Natural killer cell treated with Interleukin-12 subunit alpha and Interleukin-12 subunit beta and Interleukin-15 and Interleukin-18, amount 100 ng/mL, for 72 hours (primary cell): ENCODE data around the gene SUPT6H. TPM values are rescaled to one million over a fixed set of nuclear protein-coding genes. Genes with fewer than 3 reads are reported as not detected.

Experiments
- ATAC-seq, 2 donors: fragments of 150-1000 bp; cut with Tn5 transposase in 1 of 2; sonication (Bioruptor Pico), chemical (Tn5 transposase) in 1 of 2; 2 replicates each; pipeline ENCODE4 v1.10.0; 2021
- DNase-seq: peaks from one replicate; pipeline ENCODE4 v3.0.0; 2022; ENCODE audit warnings: low spot score
- H3K27ac Mint-ChIP-seq, 2 donors: 1 replicate in 1 of 2; 2 replicates in 1 of 2; pipeline ENCODE4 v1.8.0; 2022; ENCODE audit warnings: mixed read lengths in 2 of 2, mild to moderate bottlenecking in 1 of 2, moderate library complexity in 1 of 2
- H3K27me3 Mint-ChIP-seq, 2 donors: 1 replicate in 1 of 2; 2 replicates in 1 of 2; pipeline ENCODE4 v1.8.0; 2022; ENCODE audit warnings: mixed read lengths in 2 of 2
- H3K36me3 Mint-ChIP-seq: one replicate; pipeline ENCODE4 v1.8.0; 2022; ENCODE audit warnings: mixed read lengths
- H3K4me1 Mint-ChIP-seq, 2 donors: 1 replicate in 1 of 2; 2 replicates in 1 of 2; pipeline ENCODE4 v1.8.0; 2022; ENCODE audit warnings: low read depth in 2 of 2, mixed read lengths in 2 of 2, mild to moderate bottlenecking in 1 of 2
- H3K4me3 Mint-ChIP-seq: one replicate; pipeline ENCODE4 v1.8.0; 2022; ENCODE audit warnings: mixed read lengths
- H3K9me3 Mint-ChIP-seq: 2 replicates; pipeline ENCODE4 v1.8.0; 2022; ENCODE audit warnings: mixed read lengths
- total RNA-seq, 2 donors: library from RNA; stranded (reverse); gene quantifications; one replicate each; pipeline ENCODE4 v1.2.3, GENCODE V29; 2022

The SUPT6H gene
- total RNA-seq, 2 donors from 2014 or later, result 118 to 133 TPM

GRCh38 chr17:28744104-28744971 lies 82.3 kb downstream of the SUPT6H start:
- H3K4me3 Mint-ChIP-seq, result peak overlapping the region; percentile 88
- H3K9me3 Mint-ChIP-seq, result no peaks in the 10 kb centered on the region
- DNase-seq, result no peak
- peak; percentile 60 to 75 for ATAC-seq
- peaks cover 0 to 5% of the 10 kb centered on the region in 2 donors for H3K4me1 Mint-ChIP-seq
- H3K27ac Mint-ChIP-seq, result peak overlapping the region; percentile 67 to 75
- H3K27me3 Mint-ChIP-seq, result no peaks in the 10 kb centered on the region
- no peaks in the 10 kb centered on the region for H3K36me3 Mint-ChIP-seq

- ATAC-seq, result peak in 1 of 2 donors; percentile 5
- no peaks in the 10 kb centered on the region for H3K9me3 Mint-ChIP-seq
- no peaks in the 10 kb centered on the region for H3K36me3 Mint-ChIP-seq
- peaks cover 0 to 5% of the 10 kb centered on the region in 2 donors for H3K4me1 Mint-ChIP-seq
- peak overlapping the region; percentile 88 for H3K4me3 Mint-ChIP-seq
- no peaks in the 10 kb centered on the region for H3K27me3 Mint-ChIP-seq
- no peak for DNase-seq
- H3K27ac Mint-ChIP-seq, result peak overlapping the region; percentile 67 to 75
These were observed 83.2 kb downstream of the SUPT6H start for GRCh38 chr17:28744972-28745785.

- H3K4me1 Mint-ChIP-seq, result peaks cover 0 to 5% of the 10 kb centered on the region in 2 donors
- DNase-seq (no peak), ATAC-seq (no peak)
- no peaks in the 10 kb centered on the region for H3K27me3 Mint-ChIP-seq
- peak overlapping the region in 1 of 2 donors; percentile 75 for H3K27ac Mint-ChIP-seq
- H3K36me3 Mint-ChIP-seq, result no peaks in the 10 kb centered on the region
- H3K9me3 Mint-ChIP-seq, result no peaks in the 10 kb centered on the region
- peak overlapping the region; percentile 88 for H3K4me3 Mint-ChIP-seq
These were observed 83.9 kb downstream of the SUPT6H start for GRCh38 chr17:28745786-28746411.

GRCh38 chr17:28746611-28747050 lies 84.6 kb downstream of the SUPT6H start:
- Mint-ChIP-seq H3K4me3 (peak overlapping the region; percentile 88), H3K27ac (peak overlapping the region in 1 of 2 donors; percentile 75), H3K9me3 (no peaks in the 10 kb centered on the region), H3K36me3 (no peaks in the 10 kb centered on the region), H3K4me1 (peaks cover 0 to 5% of the 10 kb centered on the region in 2 donors), H3K27me3 (no peaks in the 10 kb centered on the region)
- DNase-seq (no peak), ATAC-seq (no peak)

GRCh38 chr17:28747051-28747691 lies 85.2 kb downstream of the SUPT6H start:
- peaks cover 0 to 5% of the 10 kb centered on the region in 2 donors for H3K4me1 Mint-ChIP-seq
- no peak for DNase-seq
- no peaks in the 10 kb centered on the region for H3K27me3 Mint-ChIP-seq
- H3K36me3 Mint-ChIP-seq, result no peaks in the 10 kb centered on the region
- ATAC-seq, result no peak
- H3K4me3 Mint-ChIP-seq, result no peak overlapping the region
- no peaks in the 10 kb centered on the region for H3K9me3 Mint-ChIP-seq
- no peak overlapping the region for H3K27ac Mint-ChIP-seq

GRCh38 chr17:28747801-28748750 lies 86.1 kb downstream of the SUPT6H start:
- no peaks in the 10 kb centered on the region for H3K9me3 Mint-ChIP-seq
- DNase-seq (no peak), ATAC-seq (no peak)
- no peak overlapping the region for H3K4me3 Mint-ChIP-seq
- no peaks in the 10 kb centered on the region for H3K27me3 Mint-ChIP-seq
- peaks cover 0 to 5% of the 10 kb centered on the region in 2 donors for H3K4me1 Mint-ChIP-seq
- H3K27ac Mint-ChIP-seq, result no peak overlapping the region
- H3K36me3 Mint-ChIP-seq, result no peaks in the 10 kb centered on the region

GRCh38 chr17:28748852-28749515 lies 87.0 kb downstream of the SUPT6H start:
- H3K36me3 Mint-ChIP-seq, result no peaks in the 10 kb centered on the region
- no peaks in the 10 kb centered on the region for H3K9me3 Mint-ChIP-seq

GRCh38 chr17:28749516-28750177 lies 87.6 kb downstream of the SUPT6H start:
- Mint-ChIP-seq H3K36me3 (no peaks in the 10 kb centered on the region), H3K4me1 (peaks cover 0 to 3% of the 10 kb centered on the region in 2 donors), H3K9me3 (no peaks in the 10 kb centered on the region), H3K4me3 (no peak overlapping the region), H3K27ac (no peak overlapping the region), H3K27me3 (no peaks in the 10 kb centered on the region)
- ATAC-seq (no peak), DNase-seq (no peak)

More at GRCh38 chr17:28748852-28749515, 87.0 kb downstream of the SUPT6H start:
- H3K4me1 Mint-ChIP-seq, result peaks cover 0 to 3% of the 10 kb centered on the region in 2 donors
- no peaks in the 10 kb centered on the region for H3K27me3 Mint-ChIP-seq
- no peak overlapping the region for H3K27ac Mint-ChIP-seq
- no peak for ATAC-seq
- H3K4me3 Mint-ChIP-seq, result no peak overlapping the region
- no peak for DNase-seq

GRCh38 chr17:28750178-28751047 lies 88.4 kb downstream of the SUPT6H start:
- Mint-ChIP-seq H3K36me3 (no peaks in the 10 kb centered on the region), H3K27ac (no peak overlapping the region), H3K4me1 (no peaks in the 10 kb centered on the region), H3K27me3 (no peaks in the 10 kb centered on the region), H3K4me3 (no peak overlapping the region), H3K9me3 (no peaks in the 10 kb centered on the region)
- peak; percentile 87 for DNase-seq
- ATAC-seq, result peak; percentile 88 to 92

- Mint-ChIP-seq H3K36me3 (no peaks in the 10 kb centered on the region), H3K27ac (no peak overlapping the region), H3K4me1 (no peaks in the 10 kb centered on the region), H3K4me3 (no peak overlapping the region), H3K9me3 (no peaks in the 10 kb centered on the region), H3K27me3 (no peaks in the 10 kb centered on the region)
- ATAC-seq, result no peak
- no peak for DNase-seq
These were observed 89.8 kb downstream of the SUPT6H start for GRCh38 chr17:28751600-28752366.
